Activated CD8-positive, alpha-beta T cell treated with anti-CD3 and anti-CD28 coated beads for 36 hours (primary cell): ENCODE data around the gene BEGAIN. TPM values are rescaled to one million over a fixed set of nuclear protein-coding genes. Genes with fewer than 3 reads are reported as not detected.

Source experiments
- ATAC-seq: fragments of 200-7000 bp; cut with Tn5 transposase; one replicate; pipeline ENCODE4 v1.10.0; 2021; ENCODE audit warnings: mild to moderate bottlenecking, moderate library complexity
- CTCF ChIA-PET: fragments of 350-600 bp; sonication (Branson Sonifier 250); formaldehyde crosslinking; loops from one replicate; lab custom pipeline; 2021; ENCODE audit warnings: antibody characterized with exemption; lab: Charles Lee
- POLR2A ChIA-PET: fragments of 350-600 bp; sonication (Branson Sonifier 250); formaldehyde crosslinking; loops from one replicate; lab custom pipeline; 2021; ENCODE audit warnings: antibody characterized with exemption; lab: Charles Lee
- DNase-seq: peaks from one replicate; pipeline ENCODE4 v3.0.0-alpha.2; 2020
- H3K27ac Mint-ChIP-seq: one replicate; pipeline ENCODE4 v1.8.0; 2021; ENCODE audit warnings: mild to moderate bottlenecking, mixed read lengths
- H3K27me3 Mint-ChIP-seq: one replicate; pipeline ENCODE4 v1.8.0; 2021; ENCODE audit warnings: mixed read lengths
- H3K36me3 Mint-ChIP-seq: one replicate; pipeline ENCODE4 v1.8.0; 2021; ENCODE audit warnings: low read depth, mixed read lengths
- H3K4me1 Mint-ChIP-seq: one replicate; pipeline ENCODE4 v1.8.0; 2021; ENCODE audit warnings: low read depth, mixed read lengths
- H3K4me3 Mint-ChIP-seq: one replicate; pipeline ENCODE4 v1.8.0; 2021; ENCODE audit warnings: mild to moderate bottlenecking, moderate library complexity, mixed read lengths
- H3K9me3 Mint-ChIP-seq: one replicate; pipeline ENCODE4 v1.8.0; 2021; ENCODE audit warnings: mixed read lengths
- intact Hi-C: fragments of 100-400 bp; cut with micrococcal nuclease; formaldehyde crosslinking; loops from one replicate; pipeline ENCODE4 v1.10.0; 2022
- total RNA-seq, 2 experiments: library from RNA; stranded (reverse); gene quantifications; one replicate each; pipeline ENCODE4 v1.2.3, GENCODE V29; 2021
- TF ChIP-seq, protein P1 (sequence below): fragments of 200-600 bp; IDR thresholded peaks from one replicate; pipeline ENCODE4 v1.8.0; 2022; ENCODE audit warnings: antibody characterized with exemption, mild to moderate bottlenecking

BEGAIN gene
- total RNA-seq, 2 experiments from 2014 or later: 5.5 to 6.0 TPM

DNA sequence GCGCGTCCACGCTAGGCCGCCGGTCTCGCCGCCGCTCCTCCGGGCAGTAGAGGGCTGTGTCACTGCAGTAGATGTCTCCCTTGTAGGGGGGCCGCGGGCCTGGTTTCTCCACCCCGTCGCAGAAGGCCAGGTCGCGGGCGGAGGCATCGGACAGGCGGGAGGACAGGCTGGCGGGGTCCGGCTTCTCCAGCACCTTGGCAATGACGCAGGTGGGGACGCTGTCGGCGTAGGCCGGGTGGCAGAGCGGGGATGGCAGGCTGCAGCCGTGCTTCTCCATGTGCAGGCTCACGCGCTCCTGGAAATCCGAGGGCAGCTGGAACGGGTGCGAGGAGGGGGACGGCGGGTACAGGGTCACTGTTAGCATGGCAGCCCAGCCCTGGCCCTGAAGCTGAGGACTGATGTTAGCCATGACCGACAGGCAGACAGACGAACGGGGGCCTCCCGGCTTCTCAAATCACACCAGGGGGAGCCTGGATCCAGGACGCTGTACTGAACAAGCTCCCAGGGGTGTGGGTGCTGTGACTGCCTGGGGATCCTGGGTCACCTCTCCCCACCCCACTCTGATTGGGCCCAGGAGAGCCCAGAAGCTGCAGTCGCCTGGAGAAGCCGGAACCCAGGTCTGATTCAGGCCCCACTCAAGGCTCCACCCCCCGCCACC is 48.1 kb downstream of the BEGAIN start:
- TF ChIP-seq, protein P1, sequence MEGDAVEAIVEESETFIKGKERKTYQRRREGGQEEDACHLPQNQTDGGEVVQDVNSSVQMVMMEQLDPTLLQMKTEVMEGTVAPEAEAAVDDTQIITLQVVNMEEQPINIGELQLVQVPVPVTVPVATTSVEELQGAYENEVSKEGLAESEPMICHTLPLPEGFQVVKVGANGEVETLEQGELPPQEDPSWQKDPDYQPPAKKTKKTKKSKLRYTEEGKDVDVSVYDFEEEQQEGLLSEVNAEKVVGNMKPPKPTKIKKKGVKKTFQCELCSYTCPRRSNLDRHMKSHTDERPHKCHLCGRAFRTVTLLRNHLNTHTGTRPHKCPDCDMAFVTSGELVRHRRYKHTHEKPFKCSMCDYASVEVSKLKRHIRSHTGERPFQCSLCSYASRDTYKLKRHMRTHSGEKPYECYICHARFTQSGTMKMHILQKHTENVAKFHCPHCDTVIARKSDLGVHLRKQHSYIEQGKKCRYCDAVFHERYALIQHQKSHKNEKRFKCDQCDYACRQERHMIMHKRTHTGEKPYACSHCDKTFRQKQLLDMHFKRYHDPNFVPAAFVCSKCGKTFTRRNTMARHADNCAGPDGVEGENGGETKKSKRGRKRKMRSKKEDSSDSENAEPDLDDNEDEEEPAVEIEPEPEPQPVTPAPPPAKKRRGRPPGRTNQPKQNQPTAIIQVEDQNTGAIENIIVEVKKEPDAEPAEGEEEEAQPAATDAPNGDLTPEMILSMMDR: no peak
- no peak for DNase-seq
- Mint-ChIP-seq H3K4me1 (peaks cover 4% of the 10 kb centered on the region), H3K9me3 (no peaks in the 10 kb centered on the region), H3K36me3 (no peaks in the 10 kb centered on the region), H3K27ac (no peak overlapping the region), H3K27me3 (no peaks in the 10 kb centered on the region), H3K4me3 (no peak overlapping the region)
- ATAC-seq: no peak
- intact Hi-C loops: no loop called here
- ChIA-PET CTCF (no interaction called here), POLR2A (interaction anchor here (0.6 kb wide), 1 partner anchor 131 kb away, joined by 4 read pairs; no protein-coding TSS in a partner anchor)

DNA sequence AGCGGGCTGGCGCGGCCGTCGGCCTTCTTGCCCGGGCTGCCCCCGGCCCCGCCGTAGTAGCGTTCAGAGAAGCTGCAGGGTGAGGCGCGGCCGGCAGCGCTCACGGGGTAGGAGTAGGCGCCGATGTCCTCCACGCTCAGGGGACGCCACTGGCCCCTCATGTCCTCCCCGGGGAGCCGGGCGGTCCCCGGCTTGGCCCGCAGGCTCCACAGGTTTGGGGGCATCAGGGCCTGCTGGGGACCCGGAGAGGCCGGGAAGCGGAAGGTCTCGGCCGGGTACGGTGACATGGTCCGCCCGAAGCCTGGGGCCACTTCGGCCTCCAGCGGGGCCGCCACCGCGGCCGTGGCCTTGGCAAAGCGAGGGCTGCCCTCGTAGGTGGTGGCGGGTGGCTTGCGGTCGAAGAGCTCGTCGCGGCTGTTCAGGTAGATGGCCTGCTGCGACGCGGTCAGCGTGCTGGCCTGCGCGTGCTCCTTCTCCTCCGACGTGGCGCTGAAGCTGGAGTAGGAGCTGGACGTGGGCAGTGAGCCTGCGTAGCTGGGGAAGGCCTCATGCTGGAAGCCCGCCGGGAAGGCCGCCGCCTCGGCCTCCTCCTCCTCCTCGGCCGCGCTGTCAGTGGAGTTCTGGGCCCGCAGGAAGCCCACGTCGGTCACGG is 48.7 kb downstream of the BEGAIN start:
- TF ChIP-seq, protein P1: no peak
- peaks cover 4% of the 10 kb centered on the region for H3K4me1 Mint-ChIP-seq
- ATAC-seq (no peak), DNase-seq (no peak)
- CTCF ChIA-PET: no interaction called here
- H3K4me3 Mint-ChIP-seq: no peak overlapping the region
- no peaks in the 10 kb centered on the region for H3K9me3 Mint-ChIP-seq
- no peak overlapping the region for H3K27ac Mint-ChIP-seq
- no peaks in the 10 kb centered on the region for H3K36me3 Mint-ChIP-seq
- POLR2A ChIA-PET: no interaction called here
- intact Hi-C loops: no loop called here
- no peaks in the 10 kb centered on the region for H3K27me3 Mint-ChIP-seq

DNA sequence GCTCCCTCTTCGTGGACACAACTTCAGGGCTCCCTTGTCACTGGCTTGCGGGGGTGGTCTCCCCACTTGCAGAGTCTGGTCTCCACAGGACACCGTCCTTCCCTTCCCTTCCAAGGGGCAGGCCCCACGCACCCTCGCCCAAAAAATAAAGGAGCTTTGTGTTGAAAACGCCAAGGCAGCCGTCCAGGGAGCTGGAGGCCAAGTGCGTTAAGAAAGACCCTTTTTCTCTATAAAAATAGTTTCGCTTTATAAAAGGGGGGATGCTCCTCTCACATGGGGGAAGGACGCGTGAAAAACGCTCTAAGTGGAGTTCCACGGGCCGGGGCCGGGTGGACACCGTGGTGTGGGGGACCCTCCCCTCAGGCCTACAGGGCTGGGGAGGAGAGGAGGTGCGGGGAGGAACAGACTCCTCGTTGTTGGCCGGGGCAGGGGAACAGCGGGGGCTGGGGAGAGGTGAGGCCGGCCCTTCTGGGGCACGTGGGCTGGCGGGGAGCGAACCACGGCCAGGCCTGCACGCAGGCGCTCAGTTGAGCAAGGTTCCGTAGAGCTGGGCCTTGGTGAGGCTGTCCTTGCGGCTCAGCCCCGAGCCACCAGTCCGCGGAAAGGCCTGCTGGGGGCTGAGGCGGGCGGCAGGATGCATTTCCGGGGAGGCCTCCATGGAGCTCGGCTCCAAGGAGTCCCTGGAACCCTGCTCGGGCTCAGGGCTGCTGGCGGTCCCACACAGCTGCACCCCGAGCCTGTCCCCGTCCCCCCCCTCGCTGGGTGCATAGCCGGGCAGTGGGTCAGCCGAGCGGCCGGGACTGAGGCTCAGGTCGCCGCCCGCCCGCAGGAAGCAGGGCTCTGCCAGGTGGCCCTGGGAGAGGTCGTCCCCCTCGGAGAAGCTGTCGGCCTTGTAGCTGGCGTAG is 49.5 kb downstream of the BEGAIN start:
- H3K4me1 Mint-ChIP-seq: peaks cover 4% of the 10 kb centered on the region
- H3K27ac Mint-ChIP-seq: no peak overlapping the region
- POLR2A ChIA-PET: no interaction called here
- H3K4me3 Mint-ChIP-seq: no peak overlapping the region
- TF ChIP-seq, protein P1: no peak
- no peaks in the 10 kb centered on the region for H3K36me3 Mint-ChIP-seq
- ATAC-seq (no peak), DNase-seq (no peak)
- no peaks in the 10 kb centered on the region for H3K9me3 Mint-ChIP-seq
- H3K27me3 Mint-ChIP-seq: no peaks in the 10 kb centered on the region
- intact Hi-C loops: no loop called here
- CTCF ChIA-PET: no interaction called here

DNA sequence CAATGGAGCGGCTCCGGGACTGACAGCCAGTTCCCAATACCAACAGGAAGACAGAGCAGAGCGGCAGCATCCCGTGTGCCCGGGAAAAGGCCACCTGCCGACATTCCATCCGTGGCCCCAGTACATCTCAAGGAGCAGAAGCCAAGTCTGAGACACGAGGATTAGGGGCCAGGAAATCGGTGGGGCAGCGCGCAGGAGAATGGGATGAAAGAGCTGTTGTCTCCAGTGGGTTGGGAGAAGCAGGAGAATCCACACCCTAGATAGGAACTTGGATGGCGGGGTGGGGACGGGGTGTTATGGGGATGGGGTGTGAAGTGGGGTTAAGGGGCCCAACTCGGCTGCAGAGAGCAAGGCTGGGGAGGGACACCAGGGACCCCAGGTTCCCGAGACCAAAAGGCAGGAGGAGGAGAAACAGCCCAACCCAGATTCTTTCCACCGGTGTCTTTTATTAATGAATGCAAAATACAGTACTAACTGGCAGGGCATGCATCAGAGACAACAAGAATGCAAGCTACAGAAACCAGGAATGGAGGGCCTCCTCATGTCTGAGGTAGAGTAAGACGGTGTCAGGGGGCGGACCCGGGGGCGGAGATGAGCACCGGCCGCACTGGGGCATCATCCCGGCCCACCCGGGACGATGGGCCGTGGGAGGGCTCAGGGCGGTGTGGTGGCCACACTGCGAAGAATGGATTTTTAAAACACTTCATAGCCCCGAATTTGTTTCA is 50.3 kb downstream of the BEGAIN start:
- no peak for ATAC-seq
- H3K27ac Mint-ChIP-seq: no peak overlapping the region
- ChIA-PET CTCF (no interaction called here), POLR2A (no interaction called here)
- intact Hi-C loops: no loop called here
- DNase-seq: no peak
- no peak overlapping the region for H3K4me3 Mint-ChIP-seq
- TF ChIP-seq, protein P1: no peak
- H3K4me1 Mint-ChIP-seq: peaks cover 4% of the 10 kb centered on the region
- H3K36me3 Mint-ChIP-seq: no peaks in the 10 kb centered on the region
- no peaks in the 10 kb centered on the region for H3K9me3 Mint-ChIP-seq
- H3K27me3 Mint-ChIP-seq: no peaks in the 10 kb centered on the region
